ENCODE measurements around the gene IL21R.

GRCh38 chr16:27446721-27447120, 44.7 kb downstream of the IL21R start:
- TF ChIP-seq CTCF (IDR thresholded peaks at IDR 0.05) (no peak), ZFX (IDR thresholded peaks at IDR 0.05; ENCODE audit: borderline replicate concordance) (no peak)
